CD4-positive, alpha-beta memory T cell (primary cell): Measurements from ENCODE around the gene POLN. TPM values are rescaled to one million over a fixed set of nuclear protein-coding genes. Genes with fewer than 3 reads are reported as not detected.
A peak's percentile ranks its signal among the peaks of the same experiment; 100 is the strongest.

ENCODE experiments used
- CTCF ChIA-PET: fragments of 350-600 bp; sonication (Branson Sonifier 250); formaldehyde crosslinking; loops from one replicate; lab custom pipeline; 2021; ENCODE audit warnings: inconsistent platforms; ENCODE audit not compliant: partially characterized antibody; lab: Charles Lee
- POLR2A ChIA-PET: fragments of 350-600 bp; sonication (Branson Sonifier 250); formaldehyde crosslinking; loops from one replicate; lab custom pipeline; 2021; ENCODE audit not compliant: partially characterized antibody; lab: Charles Lee
- DNase-seq, 5 donors: peaks; one replicate each; pipeline versions ENCODE4 v3.0.0 to v3.0.0-alpha.2; 2020 to 2022; ENCODE audit warnings: mixed read lengths in 1 of 5
- H3K27ac ChIP-seq: one replicate; pipeline ENCODE4 v1.7.0; 2013; ENCODE audit warnings: low read depth, low read length
- H3K27me3 ChIP-seq: 2 replicates; pipeline ENCODE4 v1.7.0; 2013; ENCODE audit warnings: mild to moderate bottlenecking, low read length, moderate library complexity; ENCODE audit not compliant: insufficient read depth
- H3K36me3 ChIP-seq: 2 replicates; pipeline ENCODE4 v1.7.0; 2013; ENCODE audit warnings: mild to moderate bottlenecking, low read length, moderate library complexity; ENCODE audit not compliant: insufficient read depth
- H3K4me1 ChIP-seq: 2 replicates; pipeline ENCODE4 v1.7.0; 2013; ENCODE audit warnings: mild to moderate bottlenecking, low read length, moderate library complexity; ENCODE audit not compliant: insufficient read depth
- H3K4me3 ChIP-seq, 2 donors: one replicate each; pipeline ENCODE4 v1.7.0; 2013; ENCODE audit warnings: low read length in 2 of 2, mild to moderate bottlenecking in 1 of 2
- H3K9me3 ChIP-seq, 2 donors: one replicate each; pipeline ENCODE4 v1.7.0; 2013; ENCODE audit warnings: low read length in 2 of 2, control low read depth in 1 of 2; ENCODE audit not compliant: control insufficient read depth in 1 of 2
- H3K27ac Mint-ChIP-seq, 7 donors: one replicate each; pipeline ENCODE4 v1.8.0; 2020 to 2021; ENCODE audit warnings: mixed read lengths in 7 of 7, mild to moderate bottlenecking in 6 of 7, inconsistent platforms in 3 of 7, moderate library complexity in 3 of 7
- H3K27me3 Mint-ChIP-seq, 2 donors: one replicate each; pipeline ENCODE4 v1.8.0; 2020 to 2021; ENCODE audit warnings: mixed read lengths in 2 of 2
- H3K36me3 Mint-ChIP-seq, 2 donors: one replicate each; pipeline ENCODE4 v1.8.0; 2020 to 2021; ENCODE audit warnings: mixed read lengths in 2 of 2, inconsistent platforms in 1 of 2, mild to moderate bottlenecking in 1 of 2
- H3K4me1 Mint-ChIP-seq, 4 donors: one replicate each; pipeline ENCODE4 v1.8.0; 2020 to 2021; ENCODE audit warnings: mixed read lengths in 4 of 4, mild to moderate bottlenecking in 1 of 4
- H3K4me3 Mint-ChIP-seq, 8 donors: one replicate each; pipeline ENCODE4 v1.8.0; 2020 to 2021; ENCODE audit warnings: mixed read lengths in 8 of 8, mild to moderate bottlenecking in 7 of 8, moderate library complexity in 6 of 8, inconsistent platforms in 3 of 8
- H3K9me3 Mint-ChIP-seq, 8 donors: one replicate each; pipeline ENCODE4 v1.8.0; 2020 to 2021; ENCODE audit warnings: mixed read lengths in 8 of 8, mild to moderate bottlenecking in 5 of 8, inconsistent platforms in 3 of 8, moderate library complexity in 1 of 8
- intact Hi-C: fragments of 100-400 bp; cut with micrococcal nuclease; formaldehyde crosslinking; loops from one replicate; pipeline ENCODE4 v1.15.1; 2023
- polyA plus RNA-seq, 2 donors: library from polyadenylated mRNA; unstranded; fragments of 300-500 nt; fragmentation: Illumina TruSeq; gene quantifications; one replicate each; pipeline ENCODE4 v1.2.3, GENCODE V29; 2021
- total RNA-seq, 2 experiments: library from RNA; stranded (reverse); gene quantifications; one replicate each; pipeline ENCODE4 v1.2.3, GENCODE V29; 2021

Gene POLN
- total and polyA plus RNA-seq, 4 experiments from 2014 or later = 0.24 to 4.4 (median 2.8) TPM

GRCh38 chr4:2272026-2272827, 30.3 kb upstream of the POLN start:
- Mint-ChIP-seq H3K4me1 (peaks cover 0 to 4% (median 2%) of the 10 kb centered on the region in 4 donors), H3K9me3 (no peaks in the 10 kb centered on the region), H3K27ac (peak overlapping the region in 1 of 7 donors; percentile 52), H3K27me3 (no peaks in the 10 kb centered on the region), H3K4me3 (peak overlapping the region in 1 of 8 donors; percentile 63), H3K36me3 (peaks cover 10 to 11% of the 10 kb centered on the region in 2 donors)
- Histone ChIP-seq H3K27me3 (no peaks in the 10 kb centered on the region), H3K27ac (no peak overlapping the region), H3K9me3 (no peaks in the 10 kb centered on the region), H3K36me3 (no peaks in the 10 kb centered on the region), H3K4me3 (no peak overlapping the region), H3K4me1 (no peaks in the 10 kb centered on the region)
- intact Hi-C loops = no loop called here
- DNase-seq = no peak
- CTCF ChIA-PET = no interaction called here
- POLR2A ChIA-PET = interaction anchor here (1.0 kb wide), 1 partner anchor 10 kb away, joined by 4 read pairs; no protein-coding TSS in a partner anchor

GRCh38 chr4:2271279-2272025, 29.5 kb upstream of the POLN start:
- CTCF ChIA-PET = no interaction called here
- Histone ChIP-seq H3K27me3 (no peaks in the 10 kb centered on the region), H3K4me3 (no peak overlapping the region), H3K9me3 (no peaks in the 10 kb centered on the region), H3K36me3 (no peaks in the 10 kb centered on the region), H3K27ac (no peak overlapping the region), H3K4me1 (no peaks in the 10 kb centered on the region)
- H3K9me3 Mint-ChIP-seq = no peaks in the 10 kb centered on the region
- H3K4me1 Mint-ChIP-seq = peaks cover 0 to 4% (median 2%) of the 10 kb centered on the region in 4 donors
- H3K27ac Mint-ChIP-seq = no peak overlapping the region
- DNase-seq = no peak
- H3K36me3 Mint-ChIP-seq = peaks cover 10 to 11% of the 10 kb centered on the region in 2 donors
- no peaks in the 10 kb centered on the region for H3K27me3 Mint-ChIP-seq
- POLR2A ChIA-PET = interaction anchor here (1.0 kb wide), 1 partner anchor 10 kb away, joined by 4 read pairs; no protein-coding TSS in a partner anchor
- no peak overlapping the region for H3K4me3 Mint-ChIP-seq
- intact Hi-C loops = no loop called here

GRCh38 chr4:2270341-2271165, 28.6 kb upstream of the POLN start:
- DNase-seq = no peak
- H3K36me3 ChIP-seq = no peaks in the 10 kb centered on the region
- CTCF ChIA-PET = no interaction called here
- Mint-ChIP-seq H3K4me1 (peaks cover 0 to 4% (median 2%) of the 10 kb centered on the region in 4 donors), H3K9me3 (no peaks in the 10 kb centered on the region), H3K27me3 (no peaks in the 10 kb centered on the region), H3K4me3 (no peak overlapping the region), H3K27ac (no peak overlapping the region), H3K36me3 (peaks cover 10 to 11% of the 10 kb centered on the region in 2 donors)
- intact Hi-C loops = no loop called here
- no peaks in the 10 kb centered on the region for H3K9me3 ChIP-seq
- H3K4me3 ChIP-seq = no peak overlapping the region
- POLR2A ChIA-PET = no interaction called here
- H3K27me3 ChIP-seq = no peaks in the 10 kb centered on the region
- H3K4me1 ChIP-seq = no peaks in the 10 kb centered on the region
- H3K27ac ChIP-seq = no peak overlapping the region

GRCh38 chr4:2269618-2270163, 27.8 kb upstream of the POLN start:
- Mint-ChIP-seq H3K4me3 (no peak overlapping the region), H3K9me3 (no peaks in the 10 kb centered on the region), H3K4me1 (peaks cover 0 to 4% (median 2%) of the 10 kb centered on the region in 4 donors), H3K36me3 (peaks cover 10 to 11% of the 10 kb centered on the region in 2 donors), H3K27ac (peak overlapping the region in 2 of 7 donors; percentile 19 to 30), H3K27me3 (no peaks in the 10 kb centered on the region)
- DNase-seq = no peak
- Histone ChIP-seq H3K9me3 (no peaks in the 10 kb centered on the region), H3K36me3 (no peaks in the 10 kb centered on the region), H3K27me3 (no peaks in the 10 kb centered on the region), H3K27ac (no peak overlapping the region), H3K4me3 (no peak overlapping the region), H3K4me1 (no peaks in the 10 kb centered on the region)
- intact Hi-C loops = no loop called here
- ChIA-PET POLR2A (interaction anchor here (1.4 kb wide), 1 partner anchor 12 kb away, joined by 4 read pairs; no protein-coding TSS in a partner anchor), CTCF (no interaction called here)

GRCh38 chr4:2269206-2269531, 27.2 kb upstream of the POLN start:
- H3K4me3 ChIP-seq = no peak overlapping the region
- peaks cover 7 to 10% of the 10 kb centered on the region in 2 donors for H3K36me3 Mint-ChIP-seq
- no peak overlapping the region for H3K27ac ChIP-seq
- no peaks in the 10 kb centered on the region for H3K9me3 Mint-ChIP-seq
- H3K4me1 Mint-ChIP-seq = peaks cover 0 to 5% (median 2%) of the 10 kb centered on the region in 4 donors
- H3K4me1 ChIP-seq = no peaks in the 10 kb centered on the region
- no peaks in the 10 kb centered on the region for H3K9me3 ChIP-seq
- H3K36me3 ChIP-seq = no peaks in the 10 kb centered on the region
- intact Hi-C loops = no loop called here
- ChIA-PET POLR2A (interaction anchor here (1.4 kb wide), 1 partner anchor 13 kb away, joined by 4 read pairs; no protein-coding TSS in a partner anchor), CTCF (no interaction called here)
- H3K27ac Mint-ChIP-seq = peak overlapping the region in 1 of 7 donors; percentile 30
- DNase-seq = no peak
- H3K4me3 Mint-ChIP-seq = no peak overlapping the region
- H3K27me3 Mint-ChIP-seq = no peaks in the 10 kb centered on the region
- no peaks in the 10 kb centered on the region for H3K27me3 ChIP-seq

GRCh38 chr4:2268357-2269205, 26.7 kb upstream of the POLN start:
- H3K27ac Mint-ChIP-seq = peak overlapping the region in 1 of 7 donors; percentile 41
- POLR2A ChIA-PET = interaction anchor here (1.4 kb wide), 1 partner anchor 13 kb away, joined by 4 read pairs; no protein-coding TSS in a partner anchor
- Histone ChIP-seq H3K4me3 (no peak overlapping the region), H3K4me1 (peaks cover 3% of the 10 kb centered on the region), H3K9me3 (no peaks in the 10 kb centered on the region), H3K27me3 (no peaks in the 10 kb centered on the region), H3K27ac (no peak overlapping the region), H3K36me3 (no peaks in the 10 kb centered on the region)
- DNase-seq = no peak
- no peaks in the 10 kb centered on the region for H3K9me3 Mint-ChIP-seq
- H3K4me3 Mint-ChIP-seq = no peak overlapping the region
- CTCF ChIA-PET = no interaction called here
- no peaks in the 10 kb centered on the region for H3K27me3 Mint-ChIP-seq
- intact Hi-C loops = no loop called here
- peaks cover 7 to 10% of the 10 kb centered on the region in 2 donors for H3K36me3 Mint-ChIP-seq
- peaks cover 0 to 11% (median 2%) of the 10 kb centered on the region in 4 donors for H3K4me1 Mint-ChIP-seq
